Stimulated activated CD8-positive, alpha-beta memory T cell treated with anti-CD3 and anti-CD28 coated beads, Interleukin-2, amount 100 ng/mL, for 48 hours (primary cell): ENCODE measurements around the gene AASS.

ENCODE experiments used
- DNase-seq, 2 donors: peaks; one replicate each; pipeline ENCODE4 v3.0.0-alpha.2; 2020; ENCODE audit warnings: low read depth in 2 of 2

The AASS gene

DNA sequence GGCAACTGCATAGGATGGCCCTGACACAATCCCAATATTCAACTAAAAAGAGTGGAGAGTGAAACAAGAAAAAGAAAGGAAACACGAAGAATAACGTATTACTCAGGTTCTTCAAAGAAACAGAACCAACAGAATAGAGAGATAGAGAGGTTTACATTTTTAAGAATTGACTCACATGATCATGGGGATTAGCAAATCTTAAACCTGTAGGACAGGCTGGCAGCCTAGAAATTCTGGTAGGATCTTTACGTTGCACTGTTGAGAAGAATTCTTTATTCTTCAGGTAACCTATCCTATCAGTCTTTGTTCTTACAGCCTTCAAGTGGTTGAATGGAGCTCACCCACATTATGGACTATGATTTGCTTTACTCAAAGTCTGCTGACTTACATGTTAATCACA lies 103.9 kb downstream of the AASS start:
- DNase-seq: no peak

DNA sequence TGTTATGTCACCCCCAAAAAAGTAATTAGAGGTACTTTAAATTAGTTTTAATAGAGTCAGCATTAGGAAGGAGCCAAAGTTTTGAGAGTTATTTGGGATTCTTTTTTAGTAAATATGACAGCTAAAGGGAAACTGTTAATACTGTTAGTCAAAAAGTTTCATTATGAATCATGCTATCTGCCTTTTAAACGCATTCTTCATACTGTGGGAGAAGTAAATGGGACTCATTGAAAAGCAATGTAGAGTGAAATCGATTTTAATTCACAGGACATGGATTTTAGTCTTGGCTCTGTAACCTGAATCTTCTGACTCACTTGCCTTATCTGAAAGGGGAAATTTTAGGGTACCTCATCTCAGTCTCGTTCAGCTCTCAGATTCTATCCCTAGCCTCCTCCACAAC lies 105.1 kb downstream of the AASS start:
- DNase-seq: no peak

DNA sequence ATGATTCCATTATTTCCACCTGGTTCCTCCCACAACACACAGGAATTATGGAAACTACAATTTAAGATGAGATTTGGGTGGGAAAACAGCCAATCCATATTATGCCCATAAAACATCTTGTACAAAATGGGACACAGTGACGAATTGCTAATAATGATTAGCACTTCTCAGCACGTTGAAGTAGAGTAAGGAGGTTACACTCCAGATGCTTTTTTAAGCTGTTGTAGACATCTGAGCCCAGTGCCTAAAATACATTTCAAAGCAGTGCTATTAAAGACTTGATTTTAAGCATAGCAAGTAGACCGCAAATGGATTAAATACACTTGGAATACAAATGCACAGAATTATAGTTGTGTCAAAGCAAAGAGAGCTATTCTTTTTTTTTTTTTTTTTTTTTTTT lies 105.9 kb downstream of the AASS start:
- no peak for DNase-seq

DNA sequence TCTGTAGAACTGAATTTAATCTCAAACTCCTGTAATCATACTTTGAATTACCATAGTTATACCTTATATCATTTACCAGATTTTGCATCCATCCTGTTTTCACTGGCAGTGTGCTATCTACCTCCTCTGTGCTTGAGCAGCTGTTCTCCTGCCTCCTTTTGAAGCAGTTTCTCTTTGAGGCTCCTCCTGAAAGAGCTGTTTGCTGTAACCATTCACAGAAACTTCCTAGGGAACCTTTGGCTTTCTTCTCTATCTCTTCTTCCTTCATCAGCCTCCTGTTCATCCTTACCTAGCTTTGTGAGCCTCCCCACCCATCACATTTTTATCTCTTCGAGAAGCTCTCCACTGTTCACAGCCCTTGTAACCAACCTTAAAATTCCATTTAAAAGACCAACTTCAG lies 108.2 kb downstream of the AASS start:
- no peak for DNase-seq

DNA sequence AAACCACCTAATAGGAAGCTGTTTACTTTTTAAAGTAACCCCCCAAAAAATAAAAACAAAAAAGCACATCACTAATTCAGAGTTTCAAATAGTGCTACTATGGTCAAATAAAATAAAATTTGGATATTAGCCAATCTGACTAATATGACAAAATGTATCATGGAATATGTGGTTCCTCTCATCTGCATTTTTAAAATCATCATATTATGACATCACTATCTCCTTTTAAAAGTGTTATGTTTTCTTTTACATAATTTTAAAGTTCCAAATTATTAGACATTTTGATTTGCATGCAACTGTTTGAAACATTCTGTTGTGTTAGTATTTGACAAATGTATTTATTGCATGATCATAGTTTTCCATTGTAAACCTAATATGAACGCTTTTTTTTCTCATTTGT lies 110.4 kb downstream of the AASS start:
- no peak for DNase-seq

DNA sequence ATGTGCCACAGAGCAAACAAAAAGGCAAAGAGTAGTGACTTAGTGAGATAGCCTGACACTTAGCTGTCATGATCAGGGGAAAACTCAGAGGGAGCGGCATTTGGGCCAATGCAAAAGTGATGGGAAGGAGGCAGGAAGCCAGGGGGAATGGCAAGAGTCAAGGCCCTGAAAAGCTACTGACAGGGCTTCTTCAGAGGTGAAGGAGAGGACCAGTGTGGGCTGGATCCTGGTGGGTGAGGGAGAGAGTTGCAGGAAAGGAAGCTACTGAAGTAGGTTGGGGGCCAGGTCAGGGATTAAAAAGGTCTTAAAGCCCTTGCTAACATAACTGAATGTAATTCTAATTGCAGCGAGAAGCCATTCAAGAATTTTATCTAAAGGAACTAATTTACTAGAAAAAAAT lies 117.0 kb downstream of the AASS start:
- no peak for DNase-seq
